NCI-H1417 treated with DMSO at 0.1 percent for 48 hours (cell line): ENCODE measurements around the gene EIF2A.
A peak's percentile ranks its signal among the peaks of the same experiment; 100 is the strongest.
"Not testable (repeated sequence)": the region's sequence is repeated elsewhere in the genome, so short reads cannot be mapped to it uniquely, and the experiment has no call there.

ENCODE experiments used
- DNase-seq: peaks from one replicate; lab custom pipeline; 2025; lab: John Stamatoyannopoulos, UW

The EIF2A gene

GRCh38 chr3:150546226-150547044 lies at the start of gene EIF2A, which contains the start of gene SERP1:
Gene EIF2A, plus strand, starts transcription at chr3:150546787. Its CDS starts 16 bp downstream, at chr3:150546803.
Gene SERP1, minus strand, starts transcription at chr3:150546496. Its CDS starts 361 bp downstream, at chr3:150546135.
- peak; percentile 93 for DNase-seq

GRCh38 chr3:150497956-150498355 lies 48.6 kb upstream of the EIF2A start:
- no peak for DNase-seq

GRCh38 chr3:150500960-150501359 lies 45.6 kb upstream of the EIF2A start:
- DNase-seq = not testable (repeated sequence)

- no peak for DNase-seq
Measured at GRCh38 chr3:150503402-150504099, 43.0 kb upstream of the EIF2A start.

- DNase-seq = no peak
Measured at GRCh38 chr3:150504483-150504882, 42.1 kb upstream of the EIF2A start.

- no peak for DNase-seq
Measured at GRCh38 chr3:150508401-150508800, 38.2 kb upstream of the EIF2A start.

GRCh38 chr3:150509780-150510179 lies 36.8 kb upstream of the EIF2A start:
- no peak for DNase-seq

GRCh38 chr3:150511122-150511821 lies 35.3 kb upstream of the EIF2A start:
- no peak for DNase-seq

GRCh38 chr3:150515210-150515609 lies 31.4 kb upstream of the EIF2A start:
- DNase-seq = no peak

- DNase-seq = no peak
Measured at GRCh38 chr3:150519026-150519425, 27.6 kb upstream of the EIF2A start.

GRCh38 chr3:150520408-150520807 lies 26.2 kb upstream of the EIF2A start:
- no peak for DNase-seq

- DNase-seq = no peak
Measured at GRCh38 chr3:150521463-150521862, 25.1 kb upstream of the EIF2A start.

- no peak for DNase-seq
Measured at GRCh38 chr3:150523538-150523937, 23.0 kb upstream of the EIF2A start.

- DNase-seq = no peak
Measured at GRCh38 chr3:150527464-150528255, 18.9 kb upstream of the EIF2A start.

- no peak for DNase-seq
Measured at GRCh38 chr3:150528354-150528797, 18.2 kb upstream of the EIF2A start.

- no peak for DNase-seq
Measured at GRCh38 chr3:150531775-150532174, 14.8 kb upstream of the EIF2A start.

- no peak for DNase-seq
Measured at GRCh38 chr3:150535204-150535603, 11.4 kb upstream of the EIF2A start.

GRCh38 chr3:150538324-150539208 lies 8.0 kb upstream of the EIF2A start:
- no peak for DNase-seq

GRCh38 chr3:150540297-150540696 lies 6.3 kb upstream of the EIF2A start:
- DNase-seq = no peak

- no peak for DNase-seq
Measured at GRCh38 chr3:150540991-150541390, 5.6 kb upstream of the EIF2A start.

GRCh38 chr3:150543128-150543527 lies 3.5 kb upstream of the EIF2A start:
- no peak for DNase-seq
